ENCODE data around the gene TRAF4.
A peak's percentile ranks its signal among the peaks of the same experiment; 100 is the strongest.
"Not testable (repeated sequence)": the region's sequence is repeated elsewhere in the genome, so short reads cannot be mapped to it uniquely, and the experiment has no call there.

Gene TRAF4

DNA sequence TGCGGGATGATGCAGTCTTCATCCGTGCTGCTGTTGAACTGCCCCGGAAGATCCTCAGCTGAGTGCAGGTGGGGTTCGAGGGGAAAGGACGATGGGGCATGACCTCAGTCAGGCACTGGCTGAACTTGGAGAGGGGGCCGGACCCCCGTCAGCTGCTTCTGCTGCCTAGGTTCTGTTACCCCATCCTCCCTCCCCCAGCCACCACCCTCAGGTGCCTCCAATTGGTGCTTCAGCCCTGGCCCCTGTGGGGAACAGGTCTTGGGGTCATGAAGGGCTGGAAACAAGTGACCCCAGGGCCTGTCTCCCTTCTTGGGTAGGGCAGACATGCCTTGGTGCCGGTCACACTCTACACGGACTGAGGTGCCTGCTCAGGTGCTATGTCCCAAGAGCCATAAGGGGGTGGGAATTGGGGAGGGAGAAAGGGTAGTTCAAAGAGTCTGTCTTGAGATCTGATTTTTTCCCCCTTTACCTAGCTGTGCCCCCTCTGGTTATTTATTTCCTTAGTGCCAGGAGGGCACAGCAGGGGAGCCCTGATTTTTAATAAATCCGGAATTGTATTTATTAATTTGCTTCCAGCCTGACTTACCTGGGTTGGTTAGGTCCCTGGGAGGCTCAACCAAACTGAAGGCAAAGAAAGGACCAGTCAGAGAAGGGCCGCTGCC, 5.8 kb downstream of the TRAF4 start:
- no peak for DNase-seq

DNA sequence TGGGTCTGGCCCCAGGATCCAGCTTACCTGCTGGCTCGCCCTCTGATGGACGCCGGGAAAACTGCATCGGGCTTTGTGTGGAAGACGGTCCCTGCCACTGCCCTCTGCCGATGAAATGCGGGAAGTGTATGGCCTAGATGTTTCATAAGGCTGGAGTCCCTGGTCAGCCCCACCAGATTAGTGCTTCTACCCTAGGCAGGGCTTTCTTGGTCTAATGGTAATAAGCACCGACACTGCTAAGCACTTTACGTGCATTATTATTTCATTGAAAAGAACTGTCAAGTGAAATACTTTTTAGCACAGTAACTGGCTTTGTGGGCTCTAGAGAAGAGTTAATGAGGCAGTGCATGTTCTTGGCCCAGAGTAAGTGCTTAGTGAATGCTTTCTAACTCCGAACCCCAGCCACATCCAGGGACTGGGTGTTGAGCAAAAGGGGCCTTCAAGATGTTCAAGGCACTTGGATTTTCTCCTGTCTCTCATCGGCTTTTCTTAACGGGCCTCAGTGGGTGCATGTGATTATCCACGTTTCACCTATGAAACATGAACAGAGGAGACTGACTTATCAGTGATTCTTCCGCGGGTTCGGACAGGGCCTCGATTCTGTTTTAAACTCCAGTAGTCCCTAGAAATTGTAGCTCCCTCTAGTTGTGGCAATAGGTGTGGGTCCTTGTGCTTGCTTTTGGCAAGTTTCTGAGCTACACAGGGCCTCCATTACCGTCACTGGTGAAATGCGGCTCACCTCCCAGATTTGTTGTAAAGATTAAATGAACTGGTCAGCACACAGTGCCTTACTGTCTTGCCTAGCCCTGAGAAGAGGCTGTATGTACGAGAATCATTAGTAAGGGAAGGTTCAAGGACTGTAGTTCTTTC, 6.6 kb downstream of the TRAF4 start:
- peak; percentile 89 for DNase-seq

DNA sequence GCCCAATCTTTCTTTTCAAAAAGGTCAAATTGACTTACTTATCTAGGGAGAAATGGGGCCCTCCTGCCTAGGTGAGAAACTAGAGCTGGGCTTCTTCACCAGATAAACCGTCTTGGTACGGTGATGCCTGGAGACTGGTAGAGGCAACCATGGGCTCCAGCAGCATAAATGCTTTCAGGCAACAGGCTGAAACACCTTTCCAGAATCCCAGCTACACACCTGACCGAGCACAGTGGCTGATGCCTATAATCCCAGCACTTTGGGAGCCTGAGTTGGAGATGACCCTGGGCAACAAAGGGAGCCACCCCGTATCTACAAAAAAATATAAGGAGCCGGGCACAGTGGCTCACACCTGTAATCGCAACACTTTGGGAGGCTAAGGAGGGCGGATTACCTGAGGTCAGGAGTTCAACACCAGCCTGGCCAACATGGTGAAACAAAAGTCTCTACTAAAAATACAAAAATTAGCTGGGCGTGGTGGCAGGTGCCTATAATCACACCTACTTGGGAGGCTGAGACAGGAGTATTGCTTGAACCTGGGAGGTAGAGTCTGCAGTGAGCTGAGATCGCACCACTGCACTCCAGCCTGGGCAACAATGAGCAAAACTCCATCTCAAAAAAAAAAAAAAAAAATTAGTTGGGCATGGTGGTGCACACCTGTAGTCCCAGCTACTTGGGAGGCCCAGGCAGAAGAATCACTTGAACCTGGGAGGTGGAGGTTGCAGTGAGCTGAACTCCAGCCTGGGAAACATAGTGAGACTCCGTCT, 8.0 kb downstream of the TRAF4 start:
- no peak for DNase-seq

DNA sequence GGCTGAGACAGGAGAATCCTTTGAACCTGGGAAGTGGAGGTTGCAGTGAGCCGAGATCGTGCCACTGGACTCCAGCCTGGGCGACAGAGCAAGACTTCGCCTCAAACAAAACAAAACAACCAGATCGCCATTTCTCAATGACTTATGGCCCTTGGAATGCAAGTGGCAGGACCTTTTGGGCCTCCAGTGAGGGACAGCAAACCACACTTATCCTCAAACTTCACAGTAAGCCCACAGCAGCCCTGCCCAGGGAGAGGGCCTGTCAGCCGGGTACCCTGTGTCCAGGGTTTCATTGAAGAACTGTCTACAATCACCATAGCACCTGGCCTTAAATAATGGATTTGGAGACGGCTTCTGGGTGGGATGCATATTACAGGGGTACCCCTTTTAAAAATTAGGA, 11.7 kb downstream of the TRAF4 start:
- no peak for DNase-seq

DNA sequence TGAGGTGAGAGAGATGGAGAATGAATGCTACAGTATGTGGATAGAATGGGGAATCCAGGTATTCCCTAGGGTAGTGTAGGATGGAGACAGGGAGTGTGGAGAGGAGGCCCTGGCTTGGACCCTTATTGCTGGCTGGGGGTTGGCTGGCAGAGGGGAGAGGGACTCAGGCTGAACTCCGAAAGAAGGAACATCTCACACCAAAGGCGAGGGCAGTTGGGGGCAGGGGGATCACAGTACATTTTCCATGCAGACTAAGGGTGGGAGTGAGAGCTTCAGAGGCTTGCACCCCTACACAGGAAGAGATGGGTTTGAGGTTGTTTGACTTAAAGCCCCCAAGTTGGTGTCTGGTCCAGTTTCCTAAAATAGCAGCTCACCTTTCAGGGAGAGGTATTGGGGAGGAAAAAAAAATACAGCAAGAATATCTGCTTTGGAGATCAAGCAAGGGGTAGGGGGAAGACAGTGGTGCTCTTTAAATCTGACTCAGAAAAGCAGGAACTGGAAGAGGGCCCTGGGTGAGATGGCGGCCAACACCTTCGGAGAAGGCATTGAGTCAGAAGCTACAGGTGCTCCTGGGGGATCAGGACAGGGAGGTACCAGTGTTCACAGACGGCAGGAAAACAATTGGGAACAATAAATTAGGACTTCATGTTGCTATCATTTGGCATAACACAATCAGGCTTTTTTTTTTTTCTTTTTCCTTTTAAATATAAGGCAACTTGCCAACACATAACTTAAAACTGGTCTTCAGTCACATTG, 12.4 kb downstream of the TRAF4 start:
- DNase-seq = no peak

DNA sequence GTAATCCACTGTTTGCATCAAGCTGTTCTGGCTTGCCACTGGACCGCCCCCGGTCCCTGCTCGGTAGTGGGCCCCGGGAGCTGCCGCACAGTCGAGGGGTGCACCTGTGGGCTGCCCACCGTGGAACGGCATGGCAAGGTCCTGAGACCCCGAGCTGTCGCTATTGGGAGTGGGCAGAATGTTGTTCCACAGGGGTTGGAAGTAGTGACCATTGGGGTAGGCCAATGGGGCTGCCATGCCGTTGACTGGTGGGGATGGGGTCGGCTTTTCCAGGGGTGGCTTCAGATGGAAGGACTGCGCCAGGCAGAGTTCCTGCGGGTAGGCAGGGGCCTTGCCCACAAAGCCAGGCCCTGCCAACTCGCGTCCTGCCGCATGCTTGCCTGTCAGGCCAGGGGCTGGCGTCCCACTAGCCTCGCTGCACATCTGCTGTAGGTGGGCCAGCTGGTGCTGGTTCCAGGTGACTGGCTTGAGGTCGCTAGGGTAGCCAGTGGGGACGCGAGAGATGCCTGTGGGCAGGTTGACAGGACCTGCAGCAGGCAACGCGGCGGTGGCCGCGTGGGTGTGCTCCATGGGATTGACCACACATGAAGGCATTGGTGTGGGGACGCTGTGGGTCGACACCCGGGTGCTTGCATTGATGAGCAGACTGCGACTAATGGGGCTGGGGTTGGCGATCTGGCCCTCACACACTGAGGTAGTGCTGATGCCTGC, 14.8 kb downstream of the TRAF4 start:
- no peak for DNase-seq

DNA sequence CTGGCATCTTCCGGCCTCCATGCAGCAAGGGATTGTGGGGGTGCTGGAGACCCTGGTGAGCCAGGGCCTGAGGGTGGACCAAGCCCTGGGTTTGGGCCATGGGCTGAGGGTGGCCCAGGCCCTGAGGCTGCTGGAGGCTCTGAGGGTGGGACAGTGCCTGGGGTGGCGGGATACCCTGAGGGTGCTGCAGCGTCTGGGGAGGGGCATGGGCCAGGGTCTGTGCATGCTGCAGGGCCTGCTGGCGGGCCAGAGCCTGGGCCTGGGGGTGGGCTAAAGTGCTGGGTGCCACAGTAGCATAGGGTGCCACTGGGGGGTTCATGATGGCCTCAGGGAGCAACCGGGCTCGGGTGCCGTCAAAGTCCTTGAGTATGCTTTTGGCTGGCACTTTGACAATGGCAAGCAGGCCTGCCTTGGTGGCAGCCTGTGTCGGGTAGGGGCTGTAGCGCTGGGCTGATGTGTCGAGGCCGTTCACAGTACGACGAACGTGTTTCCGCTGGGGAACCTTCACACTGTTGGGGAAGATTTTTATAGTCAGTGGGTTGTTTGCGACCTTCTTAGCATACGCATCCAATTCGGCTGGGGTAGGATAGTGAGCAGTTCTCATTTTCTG, 15.6 kb downstream of the TRAF4 start:
- DNase-seq = no peak

DNA sequence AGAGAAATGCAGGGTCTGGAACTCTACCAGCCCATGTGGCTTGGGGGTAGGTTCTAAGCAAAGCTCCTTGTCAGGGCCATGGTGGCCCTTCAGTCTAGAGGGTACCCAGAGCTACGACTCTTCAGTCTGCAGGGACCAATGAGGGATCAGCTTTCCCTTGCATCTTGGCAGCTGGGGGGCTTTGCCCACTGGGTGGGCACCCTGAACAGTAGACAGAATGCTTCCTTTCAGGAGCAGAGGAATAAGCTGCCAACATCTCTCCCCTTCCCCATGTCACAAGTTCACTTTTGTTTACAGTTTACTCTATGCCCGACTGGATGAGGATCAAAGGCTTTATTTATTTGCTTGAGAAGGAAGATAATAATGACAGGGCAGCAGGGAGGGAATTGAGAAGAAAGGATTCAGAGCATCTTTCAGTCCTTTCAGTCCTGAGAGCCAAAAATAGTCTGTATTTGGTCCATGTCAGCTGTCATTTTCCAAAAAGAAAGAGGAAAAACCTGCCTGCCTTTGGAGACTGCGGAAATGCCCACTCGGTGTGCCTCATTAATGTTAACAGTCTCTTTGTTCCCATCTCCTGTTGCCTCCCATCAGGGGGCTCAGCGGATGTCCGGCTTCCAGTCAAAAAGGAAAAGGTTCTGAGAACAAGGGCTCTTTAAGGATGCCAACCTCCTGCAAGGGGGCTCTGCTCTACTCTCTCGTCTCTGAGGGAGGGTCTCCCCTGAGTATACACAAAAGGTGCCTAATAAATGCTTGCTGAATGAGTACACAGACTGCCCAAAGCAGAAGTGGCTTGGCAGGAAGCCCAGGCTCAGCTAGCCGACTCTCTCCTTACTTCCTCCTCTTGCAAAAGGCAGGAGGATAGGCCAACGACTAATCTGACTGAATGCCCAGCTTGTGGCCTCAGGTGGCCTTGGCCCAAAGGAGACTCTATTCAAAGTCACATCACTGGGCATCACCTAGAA, 17.1 kb downstream of the TRAF4 start:
- DNase-seq = no peak

DNA sequence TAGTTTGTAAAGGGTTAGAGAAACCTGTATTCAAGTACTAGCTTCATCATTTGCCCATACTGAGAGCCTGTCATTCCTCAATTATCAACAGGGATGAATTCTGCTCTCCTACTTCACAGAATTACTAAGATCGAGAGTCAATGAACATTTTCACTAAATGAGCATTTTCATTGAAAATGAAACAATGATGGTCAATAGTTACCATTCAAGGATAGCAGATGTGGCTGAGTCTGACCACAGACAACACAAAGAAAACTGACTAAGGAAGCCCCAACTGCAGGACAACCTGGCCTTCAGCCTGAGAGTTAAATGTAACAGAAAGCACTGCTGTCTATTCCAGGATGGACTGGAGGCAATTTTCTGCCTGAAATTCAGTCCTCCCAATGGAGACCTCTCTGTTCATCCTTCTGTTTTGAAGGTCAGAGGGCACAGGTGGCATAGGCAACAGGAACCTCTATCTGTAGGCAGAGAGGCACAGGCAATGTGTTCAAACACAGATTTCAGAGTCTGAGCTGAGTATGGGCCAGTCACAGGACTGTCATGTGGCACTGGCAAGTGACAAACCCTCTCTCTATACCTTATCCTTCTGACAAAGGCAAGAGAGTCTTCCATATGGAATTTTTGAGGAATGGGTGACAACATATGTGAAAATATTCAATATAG, 19.5 kb downstream of the TRAF4 start:
- no peak for DNase-seq

DNA sequence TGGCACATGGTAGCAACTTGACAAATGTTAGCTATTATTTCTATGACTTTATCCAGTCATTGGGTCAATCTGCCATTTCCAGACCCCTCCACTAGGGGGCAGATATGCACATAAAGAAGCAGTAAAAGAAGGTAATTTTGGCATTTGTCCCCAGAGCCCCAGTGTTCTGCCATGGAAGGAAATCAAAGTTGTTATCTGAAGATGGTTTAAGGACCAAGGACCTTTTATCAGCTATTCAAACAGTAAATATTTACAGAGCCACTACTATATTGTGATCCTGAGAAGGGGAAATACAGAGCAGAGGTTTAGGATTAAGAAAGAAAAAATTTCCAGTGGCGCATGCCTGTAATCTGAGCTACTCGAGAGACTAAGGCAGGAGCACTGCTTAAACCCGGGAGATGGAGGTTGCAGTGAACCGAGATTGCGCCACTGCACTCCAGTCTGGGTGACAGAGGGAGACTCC, 20.0 kb downstream of the TRAF4 start:
- DNase-seq = peak; percentile 79

DNA sequence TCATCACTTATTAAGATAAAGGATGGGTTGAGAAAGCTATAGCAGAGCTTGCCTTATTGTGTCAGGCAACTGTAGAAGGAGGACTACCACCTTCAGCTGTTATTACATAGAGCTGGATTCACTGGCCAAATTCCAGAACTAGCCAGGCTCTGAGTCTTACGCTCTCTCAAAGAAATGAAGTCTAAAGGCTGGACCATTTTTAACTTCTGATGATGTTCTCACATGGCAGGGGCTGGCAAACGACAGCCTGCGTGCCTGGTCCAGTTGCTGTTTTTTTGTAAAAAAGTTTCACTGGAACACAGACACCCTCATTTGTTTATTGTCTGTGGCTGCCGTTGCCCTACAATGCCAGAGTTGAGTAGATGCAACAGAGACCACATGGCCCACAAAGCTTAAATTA, 21.2 kb downstream of the TRAF4 start:
- DNase-seq = no peak

DNA sequence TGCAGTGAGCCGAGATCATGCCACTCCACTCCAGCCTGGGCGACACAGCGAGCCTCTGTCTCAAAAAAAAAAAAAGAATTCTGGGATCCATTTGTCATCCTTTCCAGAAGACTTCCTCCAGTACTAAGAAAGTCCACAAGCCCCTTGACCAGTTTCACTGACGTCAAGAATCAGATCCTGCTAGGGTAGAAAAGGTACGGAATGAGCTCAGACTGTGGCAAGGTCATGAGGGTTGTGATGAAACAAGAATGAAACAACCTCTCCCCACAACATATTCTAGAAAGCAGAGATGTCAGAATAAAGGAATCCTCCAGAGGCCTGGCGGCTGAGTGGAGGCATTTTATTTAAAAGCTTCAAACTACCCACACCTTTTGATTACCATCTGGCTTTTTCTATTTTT, 29.9 kb downstream of the TRAF4 start:
- no peak for DNase-seq

DNA sequence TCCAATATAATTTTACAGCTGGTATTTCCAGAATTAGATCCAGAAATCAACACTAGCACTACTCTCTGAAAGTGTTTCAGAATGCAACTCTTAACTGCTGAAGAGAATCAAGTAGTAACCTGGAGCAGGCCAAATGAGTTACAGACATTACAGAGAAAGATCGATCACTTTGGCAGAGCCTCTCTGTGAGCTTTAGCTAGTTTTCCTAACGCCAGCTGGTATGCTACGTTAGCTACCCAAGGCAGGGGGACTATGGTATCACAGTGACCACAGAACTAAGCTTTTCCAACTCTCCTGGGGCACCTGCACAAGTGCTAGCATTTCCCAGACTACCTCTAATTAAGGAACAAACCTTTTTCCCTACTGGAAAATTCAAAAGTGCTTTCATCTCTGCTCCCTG, 30.4 kb downstream of the TRAF4 start:
- DNase-seq = no peak

DNA sequence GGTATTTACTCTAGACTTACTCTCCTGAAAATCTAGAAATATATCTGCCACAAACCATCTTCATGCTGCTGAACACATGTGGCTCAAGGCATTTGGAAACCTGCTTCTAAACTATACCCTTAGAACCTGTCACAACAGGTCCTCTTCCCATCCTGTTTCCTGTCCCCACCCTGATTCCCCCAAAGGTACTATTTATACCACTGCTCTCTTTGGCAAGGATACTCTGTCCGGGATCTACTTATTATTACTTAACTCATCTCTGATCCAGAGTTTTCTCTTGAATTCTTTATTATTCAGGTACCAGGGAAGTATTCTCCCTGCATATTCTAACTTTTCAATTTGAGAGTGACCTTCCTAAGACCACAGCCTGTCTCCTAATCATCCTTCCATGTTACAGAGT, 33.4 kb downstream of the TRAF4 start:
- no peak for DNase-seq

DNA sequence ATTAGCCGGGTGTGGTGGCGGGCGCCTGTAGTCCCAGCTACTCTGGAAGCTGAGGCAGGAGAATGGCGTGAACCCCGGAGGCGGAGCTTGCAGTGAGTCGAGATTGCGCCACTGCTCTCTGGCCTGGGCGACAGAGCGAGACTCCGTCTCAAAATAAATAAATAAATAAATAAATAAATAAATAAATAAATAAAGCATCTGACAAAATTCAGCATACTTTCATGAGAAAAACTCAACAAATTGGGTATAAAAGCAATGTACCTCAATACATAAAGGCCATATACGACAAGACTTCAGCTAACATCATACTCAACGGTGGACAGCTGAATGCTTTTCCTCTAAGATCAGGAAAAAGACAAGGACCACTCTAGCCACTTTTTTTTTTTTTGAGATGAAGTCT, 35.8 kb downstream of the TRAF4 start:
- not testable (repeated sequence) for DNase-seq

DNA sequence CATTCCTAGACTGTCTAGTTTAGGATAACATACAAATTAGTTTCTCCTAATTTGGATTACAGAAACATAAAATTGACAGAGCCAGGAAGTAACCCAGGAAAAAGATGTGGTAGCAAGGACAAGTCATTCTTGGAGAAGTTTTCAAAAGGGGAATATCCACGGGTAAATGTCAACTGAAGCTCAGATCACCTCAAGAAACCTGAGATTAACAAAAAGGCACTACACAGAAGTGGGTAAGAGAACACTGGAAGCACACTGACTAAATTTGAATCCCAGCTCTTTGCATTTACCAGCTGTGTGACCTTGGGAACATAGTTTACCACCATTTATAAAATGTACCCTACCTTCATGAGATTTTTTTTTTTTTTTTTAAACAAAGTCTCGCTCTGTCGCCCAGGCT, 39.4 kb downstream of the TRAF4 start:
- no peak for DNase-seq

DNA sequence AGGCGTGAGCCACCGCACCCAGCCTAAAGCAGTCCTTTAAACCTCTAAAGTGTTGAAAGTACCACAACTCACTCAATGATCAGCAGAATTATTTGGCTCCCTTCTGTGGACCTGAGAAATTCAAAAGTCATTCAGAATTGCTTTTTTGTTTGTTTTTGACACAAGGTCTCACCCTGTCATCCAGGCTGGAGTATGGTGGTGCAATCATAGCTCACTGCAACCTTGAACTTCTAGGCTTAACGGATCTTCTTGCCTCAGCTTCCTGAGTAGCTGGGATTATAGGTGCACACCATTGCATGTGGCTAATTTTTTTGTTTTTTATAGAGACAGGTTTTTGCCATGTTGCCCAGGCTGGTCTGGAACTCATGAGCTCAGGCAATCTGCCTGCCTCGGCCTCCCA, 44.3 kb downstream of the TRAF4 start:
- no peak for DNase-seq

DNA sequence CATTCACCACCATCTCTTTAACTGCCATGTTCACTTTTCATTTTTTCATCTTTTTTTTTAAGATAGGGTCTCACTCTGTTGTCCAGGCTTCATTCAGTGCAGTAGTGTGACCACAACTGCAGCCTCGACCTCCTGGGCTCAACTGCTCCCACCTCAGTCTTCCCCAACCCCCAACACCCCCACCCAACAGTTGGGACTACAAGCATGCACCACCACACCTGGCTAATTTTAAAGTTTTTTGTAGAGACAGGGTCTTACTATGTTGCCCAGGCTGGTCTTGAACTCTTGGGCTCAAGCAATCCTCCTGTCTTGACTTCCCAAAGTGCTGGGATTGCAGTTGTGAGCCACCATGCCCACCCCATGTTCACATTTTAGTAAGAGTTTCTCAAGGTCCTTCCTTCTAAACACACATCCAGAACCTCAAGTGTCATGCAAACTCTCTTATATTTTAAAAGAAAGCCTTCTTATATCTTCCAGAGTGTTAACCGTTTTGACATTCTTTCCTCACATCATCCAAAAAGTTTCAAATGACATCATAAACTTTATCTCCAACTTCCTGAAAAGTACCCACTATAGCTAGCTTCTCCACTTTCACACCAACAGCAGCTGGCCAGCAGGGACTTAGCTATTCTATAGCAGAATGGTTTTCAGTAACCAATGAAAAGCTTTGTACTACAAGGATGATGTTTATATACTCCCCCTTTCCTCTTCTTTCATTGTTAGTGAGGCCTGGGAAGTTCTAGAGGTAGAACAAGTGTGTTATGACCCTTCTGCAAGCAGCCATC, 49.3 kb downstream of the TRAF4 start:
- no peak for DNase-seq

DNA sequence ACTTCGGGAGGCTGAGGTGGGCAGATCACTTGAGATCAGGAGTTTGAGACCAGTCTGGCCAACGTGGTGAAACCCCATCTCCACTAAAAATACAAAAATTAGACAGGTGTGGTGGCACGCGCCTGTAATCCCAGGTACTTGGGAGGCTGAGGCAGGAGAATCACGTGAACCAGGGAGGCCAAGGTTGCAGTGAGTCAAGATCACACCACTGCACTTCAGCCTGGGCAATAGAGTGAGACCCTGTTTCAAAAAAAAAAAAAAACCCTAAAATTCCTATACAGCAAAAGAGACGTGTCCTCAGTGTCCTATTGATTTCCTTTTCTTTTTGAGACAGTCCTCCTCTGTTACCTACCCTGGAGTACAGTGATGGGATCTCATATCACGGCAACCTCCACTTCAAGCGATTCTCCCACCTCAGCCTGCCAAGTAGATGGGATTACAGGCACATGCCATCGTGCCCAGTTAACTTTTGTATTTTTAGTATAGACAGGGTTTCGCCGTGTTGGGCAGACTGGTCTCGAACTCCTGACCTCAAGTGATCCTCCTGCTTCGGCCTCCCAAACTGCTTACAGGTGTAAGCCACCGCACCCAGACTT, 51.1 kb downstream of the TRAF4 start:
- not testable (repeated sequence) for DNase-seq

Data from activated naive CD4-positive, alpha-beta T cell treated with Interleukin-2 at 50 U/mL for 16 hours (primary cell).